ENCODE results near the gene BIRC7.

BIRC7 gene

GRCh38 chr20:63280371-63280770, 44.7 kb downstream of the BIRC7 start:
- no peak for DNase-seq (ENCODE audit: low read depth in 2 of 3, low spot score in 2 of 3)

- no peak for DNase-seq (ENCODE audit: low read depth in 2 of 3, low spot score in 2 of 3)
Observed at GRCh38 chr20:63280929-63281545, 45.3 kb downstream of the BIRC7 start.

- no peak for DNase-seq (ENCODE audit: low read depth in 2 of 3, low spot score in 2 of 3)
Observed at GRCh38 chr20:63281742-63282665, 46.3 kb downstream of the BIRC7 start.

GRCh38 chr20:63282946-63283345, 47.2 kb downstream of the BIRC7 start:
- DNase-seq (ENCODE audit: low read depth in 2 of 3, low spot score in 2 of 3): no peak

GRCh38 chr20:63283397-63284082, 47.8 kb downstream of the BIRC7 start:
- DNase-seq (ENCODE audit: low read depth in 2 of 3, low spot score in 2 of 3): no peak

GRCh38 chr20:63284083-63284440, 48.4 kb downstream of the BIRC7 start:
- DNase-seq (ENCODE audit: low read depth in 2 of 3, low spot score in 2 of 3): no peak

- no peak for DNase-seq (ENCODE audit: low read depth in 2 of 3, low spot score in 2 of 3)
Observed at GRCh38 chr20:63284544-63284949, 48.8 kb downstream of the BIRC7 start.

GRCh38 chr20:63284981-63285524, 49.3 kb downstream of the BIRC7 start:
- DNase-seq (ENCODE audit: low read depth in 2 of 3, low spot score in 2 of 3): no peak

- DNase-seq (ENCODE audit: low read depth in 2 of 3, low spot score in 2 of 3): no peak
Observed at GRCh38 chr20:63285636-63286615, 50.2 kb downstream of the BIRC7 start.

- DNase-seq (ENCODE audit: low read depth in 2 of 3, low spot score in 2 of 3): no peak
Observed at GRCh38 chr20:63286781-63287696, 51.3 kb downstream of the BIRC7 start.

GRCh38 chr20:63287697-63288580, 52.2 kb downstream of the BIRC7 start:
- DNase-seq (ENCODE audit: low read depth in 2 of 3, low spot score in 2 of 3): no peak

GRCh38 chr20:63288581-63289251, 53.0 kb downstream of the BIRC7 start:
- no peak for DNase-seq (ENCODE audit: low read depth in 2 of 3, low spot score in 2 of 3)

- DNase-seq (ENCODE audit: low read depth in 2 of 3, low spot score in 2 of 3): no peak
Observed at GRCh38 chr20:63289311-63290135, 53.8 kb downstream of the BIRC7 start.
